H9 (cell line): Measurements from ENCODE around the gene IGSF9B. TPM values are rescaled to one million over a fixed set of nuclear protein-coding genes. Genes with fewer than 3 reads are reported as not detected.

Source experiments
- DNase-seq: peaks from one replicate; pipeline ENCODE4 v3.0.0-alpha.2; 2017
- H2AFZ ChIP-seq: one replicate; pipeline ENCODE4 v1.6.1; 2013; ENCODE audit warnings: mild to moderate bottlenecking, low read length, control low read depth, moderate library complexity
- H2AK5ac ChIP-seq: 2 replicates; pipeline ENCODE4 v1.6.1; 2013; ENCODE audit warnings: low read length, control low read depth, mixed read lengths; ENCODE audit not compliant: insufficient read length
- H2BK120ac ChIP-seq: one replicate; pipeline ENCODE4 v1.6.1; 2013; ENCODE audit warnings: low read depth, mild to moderate bottlenecking, low read length, control low read depth, inconsistent platforms; ENCODE audit not compliant: poor library complexity, severe bottlenecking
- H2BK12ac ChIP-seq: 2 replicates; pipeline ENCODE4 v1.6.1; 2013; ENCODE audit warnings: low read length, control low read depth, mixed read lengths, low read depth; ENCODE audit not compliant: insufficient read length
- H2BK15ac ChIP-seq: 2 replicates; pipeline ENCODE4 v1.6.1; 2013; ENCODE audit warnings: low read depth, low read length, control low read depth
- H2BK20ac ChIP-seq: one replicate; pipeline ENCODE4 v1.6.1; 2013; ENCODE audit warnings: low read depth, mild to moderate bottlenecking, low read length, control low read depth, inconsistent platforms; ENCODE audit not compliant: poor library complexity, severe bottlenecking
- H2BK5ac ChIP-seq: 2 replicates; pipeline ENCODE4 v1.6.1; 2013; ENCODE audit warnings: low read length, control low read depth, mixed read lengths; ENCODE audit not compliant: insufficient read length
- H3K14ac ChIP-seq: 2 replicates; pipeline ENCODE4 v1.6.1; 2013; ENCODE audit warnings: low read length, control low read depth; ENCODE audit not compliant: insufficient read depth
- H3K18ac ChIP-seq: 2 replicates; pipeline ENCODE4 v1.6.1; 2013; ENCODE audit warnings: low read depth, mild to moderate bottlenecking, mixed read lengths, low read length, control low read depth; ENCODE audit not compliant: insufficient read length
- H3K23ac ChIP-seq: 2 replicates; pipeline ENCODE4 v1.6.1; 2013; ENCODE audit warnings: low read length, control low read depth, mixed read lengths, low read depth; ENCODE audit not compliant: insufficient read length
- H3K23me2 ChIP-seq: 2 replicates; pipeline ENCODE4 v1.6.1; 2013; ENCODE audit warnings: low read depth, mild to moderate bottlenecking, mixed read lengths, low read length, control low read depth; ENCODE audit not compliant: insufficient read length, poor library complexity, severe bottlenecking
- H3K27ac ChIP-seq: 2 replicates; pipeline ENCODE4 v1.5.1; 2013; ENCODE audit warnings: low read length, control low read depth, mixed read lengths, low read depth; ENCODE audit not compliant: insufficient read length
- H3K27me3 ChIP-seq: 2 replicates; pipeline ENCODE4 v1.6.1; 2013; ENCODE audit warnings: low read length, control low read depth, inconsistent platforms; ENCODE audit not compliant: insufficient read depth
- H3K4ac ChIP-seq: 2 replicates; pipeline ENCODE4 v1.6.1; 2013; ENCODE audit warnings: low read depth, mild to moderate bottlenecking, control low read depth, inconsistent platforms, low read length, moderate library complexity
- H3K4me1 ChIP-seq: 2 replicates; pipeline ENCODE4 v1.6.1; 2013; ENCODE audit warnings: low read length, control low read depth, inconsistent platforms; ENCODE audit not compliant: insufficient read depth
- H3K4me2 ChIP-seq: 2 replicates; pipeline ENCODE4 v1.6.1; 2013; ENCODE audit warnings: low read length, control low read depth, mixed read lengths; ENCODE audit not compliant: insufficient read length, insufficient read depth
- H3K56ac ChIP-seq: 2 replicates; pipeline ENCODE4 v1.6.1; 2013; ENCODE audit warnings: low read depth, mild to moderate bottlenecking, mixed read lengths, low read length, control low read depth; ENCODE audit not compliant: insufficient read length
- H3K79me1 ChIP-seq: 2 replicates; pipeline ENCODE4 v1.6.1; 2013; ENCODE audit warnings: low read depth, mild to moderate bottlenecking, moderate library complexity, low read length, control low read depth, inconsistent platforms; ENCODE audit not compliant: insufficient read depth, poor library complexity, severe bottlenecking
- H3K79me2 ChIP-seq: 2 replicates; pipeline ENCODE4 v1.6.1; 2013; ENCODE audit warnings: low read length, control low read depth, inconsistent platforms; ENCODE audit not compliant: insufficient read depth
- H3K9ac ChIP-seq: 2 replicates; pipeline ENCODE4 v1.6.1; 2013; ENCODE audit warnings: low read length, control low read depth, mixed read lengths; ENCODE audit not compliant: insufficient read length; ENCODE audit errors: extremely low read depth
- H3K9me3 ChIP-seq: one replicate; pipeline ENCODE4 v1.6.1; 2013; ENCODE audit warnings: low read depth, low read length, inconsistent platforms; ENCODE audit not compliant: control insufficient read depth
- H3T11ph ChIP-seq: one replicate; pipeline ENCODE4 v1.6.1; 2013; ENCODE audit warnings: mild to moderate bottlenecking, low read length, control low read depth, inconsistent platforms
- H4K20me1 ChIP-seq: one replicate; pipeline ENCODE4 v1.6.1; 2013; ENCODE audit not compliant: control insufficient read depth, insufficient read length, insufficient read depth
- H4K5ac ChIP-seq: 2 replicates; pipeline ENCODE4 v1.6.1; 2013; ENCODE audit warnings: low read depth, mild to moderate bottlenecking, mixed read lengths, low read length, control low read depth; ENCODE audit not compliant: insufficient read length
- H4K8ac ChIP-seq: replicated peaks from 2 replicates; pipeline ENCODE4 v1.6.1; 2013; ENCODE audit warnings: low read length, control low read depth, mixed read lengths, low read depth; ENCODE audit not compliant: insufficient read length
- H4K91ac ChIP-seq: 2 replicates; pipeline ENCODE4 v1.6.1; 2013; ENCODE audit warnings: low read depth, mild to moderate bottlenecking, moderate library complexity, mixed read lengths, low read length, control low read depth; ENCODE audit not compliant: insufficient read length
- H3K27ac Mint-ChIP-seq, 3 experiments: 2 replicates in 2 of 3; 3 replicates in 1 of 3; pipeline ENCODE4 v1.8.0; 2020 to 2021; ENCODE audit warnings: mixed read lengths in 3 of 3, mild to moderate bottlenecking in 1 of 3, moderate library complexity in 1 of 3
- H3K27me3 Mint-ChIP-seq: 2 replicates; pipeline ENCODE4 v1.8.0; 2021; ENCODE audit warnings: low read depth, mild to moderate bottlenecking, moderate library complexity, mixed read lengths
- H3K36me3 Mint-ChIP-seq, 3 experiments: 2 replicates in 2 of 3; 3 replicates in 1 of 3; pipeline ENCODE4 v1.8.0; 2020 to 2021; ENCODE audit warnings: low read depth in 3 of 3, mixed read lengths in 3 of 3; ENCODE audit not compliant: insufficient read depth in 1 of 3
- H3K4me1 Mint-ChIP-seq, 2 experiments: 2 replicates each; pipeline ENCODE4 v1.8.0; 2020; ENCODE audit warnings: mixed read lengths in 2 of 2
- H3K4me3 Mint-ChIP-seq, 2 experiments: 2 replicates in 1 of 2; 3 replicates in 1 of 2; pipeline ENCODE4 v1.8.0; 2020 to 2021; ENCODE audit warnings: mild to moderate bottlenecking in 2 of 2, mixed read lengths in 2 of 2, moderate library complexity in 1 of 2
- H3K9me3 Mint-ChIP-seq, 2 experiments: 2 replicates in 1 of 2; 3 replicates in 1 of 2; pipeline ENCODE4 v1.8.0; 2020; ENCODE audit warnings: mild to moderate bottlenecking in 2 of 2, mixed read lengths in 2 of 2, moderate library complexity in 1 of 2
- CTCF ChIP-seq: fragments of 200-600 bp; sonication (generic); conservative IDR thresholded peaks from 3 replicates; pipeline ENCODE4 v1.8.0; 2021; ENCODE audit warnings: antibody characterized with exemption, mild to moderate bottlenecking
- WGBS: extraction: QIAGEN DNeasy Blood & Tissue Kit; methylation state at CpG from one replicate; pipeline ENCODE4 v1.1.7; 2013; ENCODE audit warnings: missing lambda C conversion rate, low lambda C conversion rate, mixed read lengths; ENCODE audit not compliant: insufficient read length; ENCODE audit errors: extremely low coverage; 5-methylcytosine and 5-hydroxymethylcytosine counted together
- total RNA-seq: library from RNA; stranded (reverse); gene quantifications from 2 replicates; pipeline ENCODE4 v1.2.1, GENCODE V29; 2021

The IGSF9B gene
- total RNA-seq, 1 experiment from 2014 or later: 25.7 TPM

- no peak overlapping the region for H3K4ac ChIP-seq
- H3K27ac Mint-ChIP-seq: no peak overlapping the region; a peak in 1 of 7 replicates
- no peak overlapping the region for H2BK120ac ChIP-seq
Observed at GRCh38 chr11:134001088-134001487, 44.3 kb upstream of the IGSF9B start.

More at GRCh38 chr11:134001088-134001487, 44.3 kb upstream of the IGSF9B start:
- no peaks in the 10 kb centered on the region for H3K79me2 ChIP-seq
- H3K27me3 ChIP-seq: no peaks in the 10 kb centered on the region
- TF ChIP-seq CTCF: no peak
- no peak overlapping the region for H3T11ph ChIP-seq
- H3K9me3 ChIP-seq: no peaks in the 10 kb centered on the region
- 0 out of 4 replicates have a peak, but pooled peaks cover 0 to 2% of the 10 kb centered on the region in 2 experiments for H3K4me1 Mint-ChIP-seq
- H3K23me2 ChIP-seq: no peaks in the 10 kb centered on the region
- H3K79me1 ChIP-seq: no peaks in the 10 kb centered on the region
- no peak overlapping the region for H3K4me3 Mint-ChIP-seq
- H2BK20ac ChIP-seq: no peak overlapping the region
- no peak overlapping the region for H2BK15ac ChIP-seq
- H3K56ac ChIP-seq: no peak overlapping the region
- H3K23ac ChIP-seq: no peak overlapping the region
- H3K14ac ChIP-seq: no peak overlapping the region
- no peak overlapping the region for H4K8ac ChIP-seq
- no peak overlapping the region for H3K27ac ChIP-seq
- WGBS: no CpG with 5 or more reads among the region's 6 CpGs
- peaks cover 14% of the 10 kb centered on the region for H3K27me3 Mint-ChIP-seq
- H4K91ac ChIP-seq: no peak overlapping the region
- no peak overlapping the region for H3K9ac ChIP-seq
- no peak overlapping the region for H2BK12ac ChIP-seq
- no peak overlapping the region for H2AK5ac ChIP-seq
- H2BK5ac ChIP-seq: no peak overlapping the region
- H3K18ac ChIP-seq: no peak overlapping the region
- H2AFZ ChIP-seq: no peak overlapping the region
- H4K5ac ChIP-seq: no peak overlapping the region
- DNase-seq: no peak
- H4K20me1 ChIP-seq: no peaks in the 10 kb centered on the region
- H3K9me3 Mint-ChIP-seq: no peaks in the 10 kb centered on the region
- H3K4me1 ChIP-seq: no peaks in the 10 kb centered on the region
- no peaks in the 10 kb centered on the region; a peak in 1 of 7 replicates for H3K36me3 Mint-ChIP-seq
- no peak overlapping the region for H3K4me2 ChIP-seq
